Measurements from ENCODE around the gene NKTR. TPM values are rescaled to one million over a fixed set of nuclear protein-coding genes. Genes with fewer than 3 reads are reported as not detected.

The NKTR gene
- total RNA-seq, 4 donors from 2014 or later, result 18.0 to 112 (median 50.7) TPM

- H3K9me3 ChIP-seq, result peaks cover 0 to 4% (median 0%) of the 10 kb centered on the region in 3 donors
- WGBS, 2 donors, result 56 to 68% methylated on average over 1 of the region's 1 CpG
- intact Hi-C loops (cut with DNase I), result no loop called here
- no peak for DNase-seq
- H3K4me1 ChIP-seq, result peaks cover 0 to 21% (median 0%) of the 10 kb centered on the region in 3 donors
- no peak overlapping the region for H3K4me3 ChIP-seq
- no peak overlapping the region for H3K27ac ChIP-seq
- H3K36me3 ChIP-seq, result no peaks in the 10 kb centered on the region
- peaks cover 0 to 3% (median 0%) of the 10 kb centered on the region in 4 donors for H3K27me3 ChIP-seq
- TF ChIP-seq CTCF (IDR thresholded peaks at IDR 0.05), result no peak
- no peak for TF ChIP-seq POLR2A (IDR thresholded peaks at IDR 0.05)
Measured at GRCh38 chr3:42672515-42672914, 72.0 kb downstream of the NKTR start.

- no peak for DNase-seq
- Histone ChIP-seq H3K27ac (no peak overlapping the region), H3K36me3 (no peaks in the 10 kb centered on the region), H3K4me1 (peaks cover 0 to 16% (median 0%) of the 10 kb centered on the region in 3 donors), H3K9me3 (peaks cover 0 to 4% (median 0%) of the 10 kb centered on the region in 3 donors), H3K27me3 (peaks cover 0 to 3% (median 0%) of the 10 kb centered on the region in 4 donors), H3K4me3 (no peak overlapping the region)
- TF ChIP-seq POLR2A (IDR thresholded peaks at IDR 0.05), result no peak
- TF ChIP-seq CTCF (IDR thresholded peaks at IDR 0.05), result no peak
- intact Hi-C loops (cut with DNase I), result no loop called here
Measured at GRCh38 chr3:42673082-42673481, 72.6 kb downstream of the NKTR start.

- no peak overlapping the region for H3K27ac ChIP-seq
- H3K27me3 ChIP-seq, result no peaks in the 10 kb centered on the region
- TF ChIP-seq POLR2A (IDR thresholded peaks at IDR 0.05) (no peak), CTCF (IDR thresholded peaks at IDR 0.05) (no peak)
- H3K4me1 ChIP-seq, result peaks cover 0 to 12% (median 0%) of the 10 kb centered on the region in 3 donors
- intact Hi-C loops (cut with DNase I), result no loop called here
- peaks cover 0 to 4% (median 0%) of the 10 kb centered on the region in 3 donors for H3K9me3 ChIP-seq
- whole genome bisulfite sequencing, 2 donors, result 41 to 55% methylated on average over 3 of the region's 3 CpGs
- H3K36me3 ChIP-seq, result no peaks in the 10 kb centered on the region
- DNase-seq, result no peak
- H3K4me3 ChIP-seq, result no peak overlapping the region
Measured at GRCh38 chr3:42674146-42674545, 73.7 kb downstream of the NKTR start.

- intact Hi-C loops (cut with DNase I), result no loop called here
- no peaks in the 10 kb centered on the region for H3K27me3 ChIP-seq
- peaks cover 0 to 4% (median 0%) of the 10 kb centered on the region in 3 donors for H3K9me3 ChIP-seq
- TF ChIP-seq CTCF (IDR thresholded peaks at IDR 0.05) (no peak), POLR2A (IDR thresholded peaks at IDR 0.05) (no peak)
- H3K27ac ChIP-seq, result no peak overlapping the region
- DNase-seq, result no peak
- WGBS, 2 donors, result 85 to 92% methylated on average over 2 of the region's 2 CpGs
- H3K4me1 ChIP-seq, result no peaks in the 10 kb centered on the region
- no peak overlapping the region for H3K4me3 ChIP-seq
- no peaks in the 10 kb centered on the region for H3K36me3 ChIP-seq
Measured at GRCh38 chr3:42675909-42676308, 75.4 kb downstream of the NKTR start.

GRCh38 chr3:42678447-42678846, 78.0 kb downstream of the NKTR start:
- no peaks in the 10 kb centered on the region for H3K27me3 ChIP-seq
- intact Hi-C loops (cut with DNase I), result no loop called here
- no peak overlapping the region for H3K4me3 ChIP-seq
- DNase-seq, result no peak
- WGBS, 2 donors, result 67 to 73% methylated on average over 1 to 2 of the region's 2 CpGs
- H3K4me1 ChIP-seq, result peaks cover 4 to 5% (median 5%) of the 10 kb centered on the region in 3 donors
- no peak overlapping the region for H3K27ac ChIP-seq
- TF ChIP-seq CTCF (IDR thresholded peaks at IDR 0.05) (no peak), POLR2A (IDR thresholded peaks at IDR 0.05) (no peak)
- no peaks in the 10 kb centered on the region for H3K36me3 ChIP-seq
- H3K9me3 ChIP-seq, result peaks cover 0 to 4% (median 0%) of the 10 kb centered on the region in 3 donors

Measured in esophagus squamous epithelium (tissue), 5 donors.